ENCODE data around the gene DDX39A. TPM values are rescaled to one million over a fixed set of nuclear protein-coding genes. Genes with fewer than 3 reads are reported as not detected.

The DDX39A gene
- total and polyA plus RNA-seq, 2 of the 8 experiments (the other 6 are each of a cell fraction or from before 2014, with no cell fraction given) = 139 TPM

GRCh38 chr19:14459703-14460102 lies 40.6 kb upstream of the DDX39A start (continued):
- TF ChIP-seq CHD7 (IDR thresholded peaks at IDR 0.05; ENCODE audit: insufficient replicate concordance, low read length) = no peak

All from H1 (cell line).